D341Med (cell line): ENCODE data around the gene PPP1R3A.

Source experiments
- DNase-seq: peaks from one replicate; pipeline ENCODE4 v3.0.0; 2012; ENCODE audit warnings: low spot score

PPP1R3A gene

DNA sequence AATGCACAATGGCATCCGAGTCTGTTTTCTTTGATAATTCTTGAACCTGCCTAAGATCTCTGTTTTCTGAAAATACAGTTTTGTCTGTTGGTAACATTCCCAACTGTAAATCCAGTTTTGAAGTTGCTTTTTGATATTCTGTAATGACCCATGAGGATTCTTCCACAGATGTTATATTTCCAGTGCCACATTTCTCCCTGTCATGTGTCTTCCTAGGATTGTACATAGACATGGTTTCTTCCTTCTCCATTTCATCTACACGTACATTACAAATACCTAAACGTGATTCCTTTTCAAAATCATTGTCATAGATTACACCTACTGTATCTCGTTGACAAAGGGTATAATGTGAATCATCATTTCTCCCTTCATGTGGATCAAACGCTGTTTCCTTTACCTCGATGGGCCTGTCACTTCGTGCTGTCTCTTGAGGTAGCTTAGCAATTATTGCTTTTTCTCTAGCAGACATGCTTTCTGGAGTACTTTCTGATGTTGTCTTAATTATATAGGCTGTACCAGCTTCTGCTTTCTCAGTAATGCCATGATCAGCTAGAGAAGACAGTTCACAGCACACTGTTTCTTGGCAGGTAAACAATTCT is 40.3 kb downstream of the PPP1R3A start:
- DNase-seq = no peak

DNA sequence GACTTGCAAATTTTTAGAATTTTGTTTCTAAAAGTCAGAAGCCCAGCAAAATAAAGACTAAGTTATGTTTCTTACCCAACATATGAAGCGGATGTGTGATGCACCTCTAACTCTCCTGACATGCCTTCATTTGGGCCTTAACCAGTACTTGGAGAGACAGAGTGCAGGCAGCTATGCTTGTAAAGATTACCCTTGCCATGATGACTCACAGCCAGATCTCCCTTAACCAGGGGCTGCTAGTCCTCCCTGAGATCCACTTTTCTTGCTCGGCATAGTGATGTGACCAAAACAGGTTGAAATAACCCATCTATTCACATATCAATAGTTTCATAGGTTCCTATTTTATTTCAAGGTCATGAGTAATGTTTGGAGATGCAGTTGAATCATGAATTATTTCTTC is 43.6 kb downstream of the PPP1R3A start:
- no peak for DNase-seq

DNA sequence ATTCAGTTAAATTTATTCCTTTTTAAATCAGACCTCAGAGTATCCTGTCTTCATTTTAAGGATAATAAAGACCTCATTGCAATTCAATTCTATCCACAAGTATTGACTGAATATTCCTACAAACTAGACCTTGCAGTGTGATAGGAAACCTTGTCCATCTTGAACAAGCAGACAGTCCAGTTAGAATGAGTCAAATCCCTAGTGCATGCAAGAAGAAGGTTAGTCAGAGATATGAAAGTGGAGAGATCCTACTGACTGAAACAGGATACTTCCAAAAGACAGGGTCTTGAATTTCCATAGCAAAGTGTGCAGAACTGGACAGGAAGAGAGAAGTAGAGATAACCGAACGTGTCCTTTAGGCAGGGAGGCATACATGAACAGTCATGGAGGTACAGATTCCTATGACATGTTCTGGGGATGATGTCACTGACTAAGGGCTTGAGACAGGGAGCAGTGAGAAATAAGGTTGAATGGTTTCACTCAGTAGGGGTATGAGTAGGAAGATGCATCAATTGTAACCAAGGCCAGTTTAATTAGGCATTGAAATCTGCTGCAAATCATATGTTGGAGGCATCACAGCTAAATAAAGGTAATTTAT is 45.2 kb downstream of the PPP1R3A start:
- DNase-seq = no peak

DNA sequence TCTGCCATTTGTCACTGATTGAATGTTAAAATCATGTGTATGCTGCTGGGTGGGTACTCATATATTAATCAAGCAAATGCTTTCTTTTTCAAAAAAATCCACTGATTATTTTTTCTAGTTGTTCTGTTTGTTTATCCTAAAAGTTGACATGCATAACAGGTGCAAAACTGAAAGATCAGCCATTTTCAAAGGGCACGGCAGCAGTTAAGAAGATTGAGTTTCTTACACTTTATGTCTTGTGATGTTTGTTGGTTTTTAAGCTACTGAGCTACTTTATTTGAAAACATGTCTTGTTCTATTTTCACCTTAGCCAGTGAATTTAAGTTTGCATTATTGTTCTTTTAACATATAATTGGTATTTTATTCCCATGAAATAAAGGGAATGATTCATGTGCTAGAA is 45.8 kb downstream of the PPP1R3A start:
- DNase-seq = no peak

DNA sequence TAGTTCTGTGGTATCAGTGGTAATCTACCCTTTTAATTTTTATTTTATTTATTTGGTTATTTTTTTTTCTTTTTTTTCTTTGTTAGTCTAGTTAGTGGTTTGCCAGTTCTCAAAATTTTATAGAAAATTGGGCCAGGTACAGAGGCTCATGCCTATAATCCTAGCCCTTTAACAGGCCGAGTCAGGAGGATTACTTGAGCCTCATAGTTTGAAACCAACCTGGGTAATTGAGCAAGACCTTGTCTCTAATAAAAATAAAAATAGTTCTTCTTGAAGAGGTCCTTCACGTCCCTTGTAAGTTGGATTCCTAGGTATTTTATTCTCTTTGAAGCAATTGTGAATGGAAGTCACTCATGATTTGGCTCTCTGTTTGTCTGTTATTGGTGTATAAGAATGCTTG is 51.5 kb downstream of the PPP1R3A start:
- DNase-seq = no peak

DNA sequence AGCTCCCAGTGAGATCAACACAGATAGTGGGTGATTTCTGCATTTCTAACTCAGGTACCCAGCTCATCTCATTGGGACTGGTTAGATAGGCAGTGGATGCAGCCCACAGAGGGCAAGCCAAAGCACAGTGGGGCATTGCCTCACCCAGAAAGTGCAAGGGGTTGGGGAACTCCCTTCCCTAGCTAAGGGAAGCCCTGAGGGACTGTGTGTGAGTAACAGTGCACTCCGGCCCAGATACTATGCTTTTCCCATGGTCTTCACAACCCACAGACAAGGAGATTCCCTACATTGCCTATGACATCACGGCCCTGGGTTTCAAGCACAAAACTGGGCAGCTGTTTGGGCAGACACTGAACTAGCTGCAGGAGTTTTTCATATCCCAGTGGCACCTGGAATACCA is 62.8 kb downstream of the PPP1R3A start:
- DNase-seq = no peak

DNA sequence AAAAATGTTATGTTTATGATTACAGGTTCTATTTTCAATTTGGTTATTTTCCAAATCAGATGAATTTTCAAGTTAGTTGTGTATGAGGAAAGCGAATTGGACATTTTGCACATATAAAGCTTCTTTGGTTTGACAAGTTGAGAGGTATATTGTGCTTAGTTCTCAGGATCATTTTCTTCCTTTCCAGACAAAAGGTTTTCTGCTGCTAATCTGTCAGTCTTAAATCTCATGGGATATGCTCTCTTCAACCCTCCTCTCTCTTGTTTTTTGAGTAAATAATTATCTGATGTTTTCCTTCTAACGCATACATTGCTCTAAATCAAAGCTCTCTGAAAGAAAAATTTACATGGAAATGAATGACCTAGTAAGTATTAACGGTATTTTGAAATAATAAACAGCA is 77.9 kb downstream of the PPP1R3A start:
- no peak for DNase-seq

DNA sequence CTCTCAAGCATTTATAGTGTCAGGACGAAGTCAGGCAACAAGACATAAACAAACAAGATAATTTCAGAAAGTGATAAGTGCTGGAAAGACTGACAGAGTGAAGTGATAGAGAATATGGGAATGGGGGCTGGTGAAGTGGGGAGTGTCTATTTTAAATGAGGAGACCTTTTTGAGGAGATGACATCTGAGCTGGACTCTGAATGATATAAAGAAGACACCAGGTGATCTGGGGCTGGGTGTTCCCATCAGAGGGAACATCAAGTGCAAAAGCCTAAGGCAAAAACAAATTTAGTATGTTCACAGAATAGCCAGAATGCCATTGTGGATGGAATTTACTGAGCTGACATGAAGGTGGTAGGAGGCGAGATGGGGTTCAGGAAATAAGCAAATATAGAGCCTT is 83.4 kb downstream of the PPP1R3A start:
- DNase-seq = no peak

DNA sequence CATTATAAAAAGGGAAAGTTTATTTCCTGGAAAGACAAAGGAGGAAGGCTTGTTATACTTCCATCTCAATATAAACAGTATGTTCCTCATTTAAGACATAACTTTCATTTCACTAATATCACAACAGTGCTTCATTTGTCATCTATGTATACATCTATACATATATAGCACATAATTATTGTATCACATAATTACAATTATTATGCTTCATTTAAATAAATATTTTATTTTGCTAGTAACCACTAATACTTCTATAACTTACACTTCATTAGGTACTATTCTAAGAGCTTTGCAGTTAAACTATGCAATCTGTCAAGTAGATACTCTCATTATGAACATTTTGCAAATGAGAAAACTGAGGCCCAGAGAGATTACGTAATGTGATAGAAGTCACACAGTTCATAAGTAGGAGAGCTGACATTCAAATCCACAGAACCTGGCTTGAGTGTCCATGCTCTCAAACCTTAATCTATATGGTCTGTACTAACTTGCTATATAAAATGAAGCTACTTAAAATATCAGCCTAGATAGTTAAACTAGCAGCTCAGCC is 86.5 kb downstream of the PPP1R3A start:
- DNase-seq = no peak

DNA sequence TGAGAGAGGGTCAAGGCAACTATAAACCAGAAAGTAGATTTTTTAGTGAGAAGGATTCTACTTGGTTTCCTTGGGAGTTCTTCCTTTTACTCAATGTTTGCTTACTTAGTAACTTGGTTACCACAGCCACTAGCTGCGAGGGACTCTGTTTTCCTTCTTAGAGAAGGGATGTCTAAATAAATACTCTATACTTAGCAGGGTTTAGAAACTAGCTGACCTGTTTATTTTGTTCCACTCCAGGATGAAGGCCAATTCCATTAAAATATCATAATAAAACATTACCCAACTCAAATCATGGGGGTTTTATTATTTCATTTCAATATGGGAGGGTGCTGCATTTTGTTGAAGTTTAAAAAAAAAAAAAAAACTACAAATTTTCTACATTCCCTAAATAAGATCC is 87.3 kb downstream of the PPP1R3A start:
- DNase-seq = no peak

DNA sequence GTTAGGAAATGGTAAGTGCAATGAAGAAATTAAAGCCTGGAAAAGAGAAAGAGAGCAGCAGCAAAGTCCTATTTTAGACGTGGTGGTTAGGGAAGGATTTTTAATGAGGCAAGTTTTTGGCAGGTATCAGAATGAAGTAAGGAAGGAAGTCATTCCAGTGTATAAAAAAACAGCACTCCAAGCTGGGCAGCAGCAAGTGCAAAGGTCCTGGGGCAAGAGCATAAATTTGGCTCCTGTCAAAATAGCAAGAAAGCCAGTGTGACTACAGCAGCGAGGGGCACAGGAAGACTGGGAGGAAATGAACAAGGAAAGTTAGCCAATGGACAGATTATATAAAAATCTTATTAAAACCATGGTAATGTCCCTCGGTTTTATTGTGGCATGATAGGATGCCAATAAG is 90.2 kb downstream of the PPP1R3A start:
- DNase-seq = no peak
